Measurements from ENCODE around the gene ABHD10.

The ABHD10 gene

GRCh38 chr3:112017091-112017490, 38.3 kb downstream of the ABHD10 start:
- no peak overlapping the region for H3K4me3 ChIP-seq (ENCODE audit: low read length)
- no peaks in the 10 kb centered on the region for H3K36me3 ChIP-seq (replicated peaks; ENCODE audit: insufficient read depth, low read length)
- no peaks in the 10 kb centered on the region for H3K79me2 ChIP-seq (ENCODE audit: low read length)
- H3K4me2 ChIP-seq (ENCODE audit: low read depth, low read length), result no peak overlapping the region
- no peaks in the 10 kb centered on the region for H4K20me1 ChIP-seq (ENCODE audit: insufficient read depth, low read length)
- no peak overlapping the region for H2AFZ ChIP-seq (ENCODE audit: low read length)
- TF ChIP-seq CTCF (IDR thresholded peaks at IDR 0.05; ENCODE audit: low read length), result no peak
- no peak for TF ChIP-seq EZH2 (optimal IDR thresholded peaks at IDR 0.05; ENCODE audit: low read depth, low read length)
- no peak for TF ChIP-seq EZH2phosphoT487 (IDR thresholded peaks at IDR 0.05; ENCODE audit: low read length)
- H3F3A ChIP-seq (ENCODE audit: insufficient read depth, low read length), result no peaks in the 10 kb centered on the region
- H3K9me3 ChIP-seq (replicated peaks; ENCODE audit: insufficient read depth, low read length), result no peaks in the 10 kb centered on the region
- no peak overlapping the region for H3K27ac ChIP-seq (ENCODE audit: low read length)
- H3K9me2 ChIP-seq (replicated peaks; ENCODE audit: insufficient read depth, low read length), result no peaks in the 10 kb centered on the region
- no peaks in the 10 kb centered on the region for H3K27me3 ChIP-seq (replicated peaks; ENCODE audit: insufficient read depth, low read length)
- no peak overlapping the region for H3K9ac ChIP-seq (ENCODE audit: low read length)
- DNase-seq, result no peak
- peaks cover 5% of the 10 kb centered on the region; the same call in 1 of the 2 replicates for H3K4me1 ChIP-seq (ENCODE audit: low read length)

GRCh38 chr3:112018712-112019111, 39.9 kb downstream of the ABHD10 start:
- H3K36me3 ChIP-seq (replicated peaks; ENCODE audit: insufficient read depth, low read length), result no peaks in the 10 kb centered on the region
- no peaks in the 10 kb centered on the region for H3K4me1 ChIP-seq (ENCODE audit: low read length)
- H3K9me2 ChIP-seq (replicated peaks; ENCODE audit: insufficient read depth, low read length), result no peaks in the 10 kb centered on the region
- no peak overlapping the region for H3K9ac ChIP-seq (ENCODE audit: low read length)
- no peak overlapping the region for H3K4me2 ChIP-seq (ENCODE audit: low read depth, low read length)
- no peaks in the 10 kb centered on the region for H4K20me1 ChIP-seq (ENCODE audit: insufficient read depth, low read length)
- no peaks in the 10 kb centered on the region for H3K9me3 ChIP-seq (replicated peaks; ENCODE audit: insufficient read depth, low read length)
- H3K27me3 ChIP-seq (replicated peaks; ENCODE audit: insufficient read depth, low read length), result no peaks in the 10 kb centered on the region
- TF ChIP-seq EZH2phosphoT487 (IDR thresholded peaks at IDR 0.05; ENCODE audit: low read length) (no peak), EZH2 (optimal IDR thresholded peaks at IDR 0.05; ENCODE audit: low read depth, low read length) (no peak), CTCF (IDR thresholded peaks at IDR 0.05; ENCODE audit: low read length) (no peak)
- H3K27ac ChIP-seq (ENCODE audit: low read length), result no peak overlapping the region
- no peaks in the 10 kb centered on the region for H3K79me2 ChIP-seq (ENCODE audit: low read length)
- no peaks in the 10 kb centered on the region for H3F3A ChIP-seq (ENCODE audit: insufficient read depth, low read length)
- no peak overlapping the region for H2AFZ ChIP-seq (ENCODE audit: low read length)
- no peak for DNase-seq
- H3K4me3 ChIP-seq (ENCODE audit: low read length), result no peak overlapping the region

- Histone ChIP-seq H3K9me3 (replicated peaks; ENCODE audit: insufficient read depth, low read length) (no peaks in the 10 kb centered on the region), H3K4me2 (ENCODE audit: low read depth, low read length) (no peak overlapping the region), H3K4me3 (ENCODE audit: low read length) (no peak overlapping the region), H3K4me1 (ENCODE audit: low read length) (no peaks in the 10 kb centered on the region), H3K9me2 (replicated peaks; ENCODE audit: insufficient read depth, low read length) (no peaks in the 10 kb centered on the region), H3K27ac (ENCODE audit: low read length) (no peak overlapping the region), H3K9ac (ENCODE audit: low read length) (no peak overlapping the region), H3K27me3 (replicated peaks; ENCODE audit: insufficient read depth, low read length) (no peaks in the 10 kb centered on the region), H3K79me2 (ENCODE audit: low read length) (no peaks in the 10 kb centered on the region), H3F3A (ENCODE audit: insufficient read depth, low read length) (no peaks in the 10 kb centered on the region), H4K20me1 (ENCODE audit: insufficient read depth, low read length) (no peaks in the 10 kb centered on the region), H3K36me3 (replicated peaks; ENCODE audit: insufficient read depth, low read length) (no peaks in the 10 kb centered on the region), H2AFZ (ENCODE audit: low read length) (no peak overlapping the region)
- DNase-seq, result no peak
- TF ChIP-seq EZH2phosphoT487 (IDR thresholded peaks at IDR 0.05; ENCODE audit: low read length) (no peak), CTCF (IDR thresholded peaks at IDR 0.05; ENCODE audit: low read length) (no peak), EZH2 (optimal IDR thresholded peaks at IDR 0.05; ENCODE audit: low read depth, low read length) (no peak)
Measured at GRCh38 chr3:112019716-112020115, 40.9 kb downstream of the ABHD10 start.
